Measurements from ENCODE around the gene TMEM234. TPM values are rescaled to one million over a fixed set of nuclear protein-coding genes. Genes with fewer than 3 reads are reported as not detected.
A peak's percentile ranks its signal among the peaks of the same experiment; 100 is the strongest.

The TMEM234 gene
- total and polyA plus RNA-seq, 2 of the 4 experiments (the other 2 are of a cell fraction), result 10.8 to 22.7 TPM

DNA sequence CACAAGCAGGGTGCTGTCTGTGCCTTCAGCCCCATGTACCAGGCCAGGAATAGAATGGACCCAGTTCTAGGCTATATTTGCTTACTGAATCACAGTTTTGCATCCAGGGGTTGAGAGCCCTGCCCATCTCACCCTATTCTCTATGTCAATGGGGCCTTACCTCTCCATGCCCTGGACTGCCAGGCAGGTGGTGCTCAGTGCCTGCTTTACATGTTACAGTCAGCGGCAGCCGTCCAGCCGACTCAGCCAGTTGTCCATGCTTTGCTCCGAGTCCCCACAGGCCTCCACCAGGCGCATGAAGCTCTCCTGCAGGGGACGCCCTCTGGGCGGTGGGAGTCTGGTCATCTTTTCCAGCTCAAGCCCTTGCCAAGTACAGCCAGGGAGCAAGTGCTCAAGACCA, 12.6 kb upstream of the TMEM234 start:
- ATAC-seq (ENCODE audit: low read depth) (no peak), DNase-seq (no peak)
- no peak overlapping the region for H3K56ac ChIP-seq (ENCODE audit: extremely low read depth, insufficient read depth, low read length)
- ChIA-PET CTCF (interaction anchor here (1.0 kb wide), 1 partner anchor 81 kb away, joined by 3 read pairs; no protein-coding TSS in a partner anchor), POLR2A (ENCODE audit: unreplicated experiment) (no interaction called here)
- H3K27me3 ChIP-seq (ENCODE audit: control insufficient read depth, insufficient read depth, low read length), result no peaks in the 10 kb centered on the region
- 90% methylated on average over 6 of the region's 7 CpGs; no CpG with 5 or more reads in 1 of the 2 experiments for WGBS, 2 experiments (ENCODE audit: extremely low coverage in 2 of 2, insufficient read length in 1 of 2)
- H3K9me1 ChIP-seq (ENCODE audit: insufficient read depth, low read length), result peaks cover 13% of the 10 kb centered on the region
- H4K8ac ChIP-seq (ENCODE audit: low read depth in 2 of 2, low read length in 2 of 2), result peak overlapping the region; percentile 22 to 52; a peak in 2 of 4 replicates
- H3K14ac ChIP-seq (replicated peaks; ENCODE audit: low read depth, low read length), result peak overlapping the region; percentile 37
- H3K18ac ChIP-seq (ENCODE audit: low read depth, low read length), result peak overlapping the region; percentile 34; the same call in 1 of the 2 replicates
- peak overlapping the region; percentile 83 for H2BK20ac ChIP-seq (ENCODE audit: low read depth, low read length)
- H2BK5ac ChIP-seq (ENCODE audit: low read depth, low read length, poor library complexity, severe bottlenecking), result peak overlapping the region; percentile 38
- peaks cover 12% of the 10 kb centered on the region for H3K4me1 ChIP-seq (ENCODE audit: control insufficient read depth, insufficient read depth, low read length)
- peak overlapping the region; percentile 64 for H3K4ac ChIP-seq (ENCODE audit: low read depth, low read length)
- BruUV-seq (replicated peaks), result no TSS peak
- peak overlapping the region; percentile 38; the same call in 1 of the 2 replicates for H4K5ac ChIP-seq (ENCODE audit: low read depth, low read length)
- H3K27ac ChIP-seq (ENCODE audit: insufficient read depth, low read length), result peak overlapping the region; percentile 88
- no peak overlapping the region for H3K23ac ChIP-seq (ENCODE audit: low read depth, low read length)
- H4K20me1 ChIP-seq (ENCODE audit: insufficient read depth, low read length), result no peaks in the 10 kb centered on the region
- no peak overlapping the region for H3K4me2 ChIP-seq (ENCODE audit: low read depth, low read length)
- H3K9me3 ChIP-seq (ENCODE audit: control insufficient read depth, insufficient read depth, low read length), result no peaks in the 10 kb centered on the region
- H3K4me3 ChIP-seq (ENCODE audit: insufficient read depth, low read depth, low read length), result no peak overlapping the region
- in situ Hi-C loops (cut with MboI; ENCODE audit: low sequenced_read_pairs) (no loop called here), intact Hi-C loops (cut with micrococcal nuclease) (no loop called here), dilution Hi-C loops (cut with HindIII; ENCODE audit: low sequenced_read_pairs, unreplicated experiment) (no loop called here)
- peaks cover 0 to 15% of the 10 kb centered on the region in 2 experiments; a peak in 2 of 4 replicates for H3K79me1 ChIP-seq (ENCODE audit: low read depth in 1 of 2, low read length in 2 of 2)
- peak overlapping the region; percentile 29 for H2AK9ac ChIP-seq (replicated peaks; ENCODE audit: low read depth, low read length, poor library complexity)
- H2BK120ac ChIP-seq (ENCODE audit: low read depth, low read length), result peak overlapping the region; percentile 69
- TF ChIP-seq, protein P1, sequence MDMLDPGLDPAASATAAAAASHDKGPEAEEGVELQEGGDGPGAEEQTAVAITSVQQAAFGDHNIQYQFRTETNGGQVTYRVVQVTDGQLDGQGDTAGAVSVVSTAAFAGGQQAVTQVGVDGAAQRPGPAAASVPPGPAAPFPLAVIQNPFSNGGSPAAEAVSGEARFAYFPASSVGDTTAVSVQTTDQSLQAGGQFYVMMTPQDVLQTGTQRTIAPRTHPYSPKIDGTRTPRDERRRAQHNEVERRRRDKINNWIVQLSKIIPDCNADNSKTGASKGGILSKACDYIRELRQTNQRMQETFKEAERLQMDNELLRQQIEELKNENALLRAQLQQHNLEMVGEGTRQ (IDR thresholded peaks at IDR 0.05; ENCODE audit: low read depth, low read length), result no peak
- TF ChIP-seq BHLHE40 (IDR thresholded peaks at IDR 0.05; ENCODE audit: low read depth, low read length) (no peak), CHD1 (IDR thresholded peaks at IDR 0.05; ENCODE audit: low read depth, low read length) (no peak), RCOR1 (IDR thresholded peaks at IDR 0.05; ENCODE audit: insufficient replicate concordance, low read length) (no peak), RAD21 (IDR thresholded peaks at IDR 0.05; ENCODE audit: low read length) (no peak), MXI1 (IDR thresholded peaks at IDR 0.05; ENCODE audit: borderline replicate concordance, low read depth, low read length) (no peak)
- TF ChIP-seq, protein P2, sequence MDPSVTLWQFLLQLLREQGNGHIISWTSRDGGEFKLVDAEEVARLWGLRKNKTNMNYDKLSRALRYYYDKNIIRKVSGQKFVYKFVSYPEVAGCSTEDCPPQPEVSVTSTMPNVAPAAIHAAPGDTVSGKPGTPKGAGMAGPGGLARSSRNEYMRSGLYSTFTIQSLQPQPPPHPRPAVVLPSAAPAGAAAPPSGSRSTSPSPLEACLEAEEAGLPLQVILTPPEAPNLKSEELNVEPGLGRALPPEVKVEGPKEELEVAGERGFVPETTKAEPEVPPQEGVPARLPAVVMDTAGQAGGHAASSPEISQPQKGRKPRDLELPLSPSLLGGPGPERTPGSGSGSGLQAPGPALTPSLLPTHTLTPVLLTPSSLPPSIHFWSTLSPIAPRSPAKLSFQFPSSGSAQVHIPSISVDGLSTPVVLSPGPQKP (IDR thresholded peaks at IDR 0.05; ENCODE audit: borderline replicate concordance, low read depth, low read length), result no peak
- no peak overlapping the region for H3K9ac ChIP-seq (ENCODE audit: low read depth, low read length)
- peak overlapping the region; percentile 87 for H2AK5ac ChIP-seq (ENCODE audit: low read depth, low read length)
- H3K36me3 ChIP-seq (ENCODE audit: control insufficient read depth, insufficient read depth, low read length), result peaks cover 19% of the 10 kb centered on the region
- H4K91ac ChIP-seq (ENCODE audit: insufficient read depth, low read depth, low read length), result peak overlapping the region; percentile 77
- H2BK15ac ChIP-seq (ENCODE audit: low read depth, low read length), result peak overlapping the region; percentile 59
- peak overlapping the region; percentile 48 for H2AFZ ChIP-seq (replicated peaks; ENCODE audit: low read length, poor library complexity)
